A549 (cell line): ENCODE measurements around the gene ZNF37A. TPM values are rescaled to one million over a fixed set of nuclear protein-coding genes. Genes with fewer than 3 reads are reported as not detected.

Source experiments
- ATAC-seq, 2 experiments: fragments of 200-7000 bp in 1 of 2; fragments of >200 bp in 1 of 2; cut with Nextera tagmentation in 1 of 2; cut with Tn5 transposase in 1 of 2; 3 replicates each; pipeline versions ENCODE4 v1.8.0 to v1.9.1; 2018 to 2020; ENCODE audit warnings: mild to moderate bottlenecking in 1 of 2, moderate library complexity in 1 of 2
- CTCF ChIA-PET: fragments of 300-600 bp; sonication (Branson Sonifier 250); formaldehyde crosslinking; extraction: SDS; loops from one replicate; lab custom pipeline; 2021; ENCODE audit warnings: antibody characterized with exemption, inconsistent platforms; lab: Yijun Ruan, JAX
- POLR2A ChIA-PET: fragments of 350-600 bp; formaldehyde crosslinking; extraction: SDS; loops from one replicate; lab custom pipeline; 2021; ENCODE audit warnings: antibody characterized with exemption, inconsistent platforms; lab: Yijun Ruan, JAX
- DNase-seq, 2 experiments: peaks; one replicate each; pipeline versions ENCODE4 v3.0.0 to v3.0.0-alpha.2; 2011 to 2016; ENCODE audit warnings: low read depth in 1 of 2, low spot score in 1 of 2
- FAIRE-seq: peaks from 2 replicates; lab custom pipeline; 2011; peaks lifted over from hg19 to GRCh38; lab: Jason Lieb, UNC
- H3K27ac ChIP-seq, 2 experiments: fragments of >200 bp; sonication (Bioruptor Twin); formaldehyde crosslinking; 3 replicates each; pipeline ENCODE4 v1.5.1; 2016 to 2017
- H3K4me1 ChIP-seq: fragments of >200 bp; sonication (Bioruptor Twin); formaldehyde crosslinking; 3 replicates; pipeline ENCODE4 v1.6.1; 2016
- H3K4me2 ChIP-seq: fragments of >200 bp; sonication (Bioruptor Twin); formaldehyde crosslinking; 3 replicates; pipeline ENCODE4 v1.6.1; 2016
- H3K4me3 ChIP-seq: fragments of >200 bp; sonication (Bioruptor Twin); formaldehyde crosslinking; 3 replicates; pipeline ENCODE4 v1.5.1; 2016
- H3K9me3 ChIP-seq: fragments of >200 bp; sonication (Bioruptor Twin); formaldehyde crosslinking; 3 replicates; pipeline ENCODE4 v1.6.1; 2016
- BHLHE40 ChIP-seq: IDR thresholded peaks from 2 replicates; pipeline ENCODE4 v1.6.1; 2012; ENCODE audit warnings: low read depth, low read length, inconsistent platforms
- CBX2 ChIP-seq: fragments of 200-600 bp; sonication (generic); IDR thresholded peaks from 2 replicates; pipeline ENCODE4 v1.6.1; 2016; ENCODE audit warnings: low read depth, mild to moderate bottlenecking, borderline replicate concordance
- CEBPB ChIP-seq, 2 experiments: fragments of >200 bp in 1 of 2; sonication (Bioruptor Twin) in 1 of 2; formaldehyde crosslinking in 1 of 2; IDR thresholded peaks; 2 replicates each; pipeline ENCODE4 v1.6.1; 2012 to 2016
- CHD2 ChIP-seq: fragments of 150-350 bp; IDR thresholded peaks from 2 replicates; pipeline ENCODE4 v1.6.1; 2014; ENCODE audit warnings: low read length; ENCODE audit not compliant: partially characterized antibody
- EHMT2 ChIP-seq: fragments of 200-600 bp; sonication (generic); IDR thresholded peaks from 2 replicates; pipeline ENCODE4 v1.6.1; 2016; ENCODE audit warnings: antibody characterized with exemption, low read depth, mild to moderate bottlenecking, moderate library complexity
- EP300 ChIP-seq, 2 experiments: fragments of >200 bp; sonication (Bioruptor Twin); formaldehyde crosslinking; IDR thresholded peaks; 2 replicates in 1 of 2; 3 replicates in 1 of 2; pipeline ENCODE4 v1.6.1; 2016 to 2017
- FOSB ChIP-seq: fragments of 250-450 bp; sonication (Bioruptor Pico); IDR thresholded peaks from 2 replicates; pipeline ENCODE4 v1.5.0; 2020; ENCODE audit warnings: mild to moderate bottlenecking, moderate library complexity
- FOSL2 ChIP-seq, 2 experiments: fragments of 450-650 bp in 1 of 2; fragments of >200 bp in 1 of 2; sonication (Bioruptor Twin) in 1 of 2; formaldehyde crosslinking; IDR thresholded peaks; 2 replicates each; pipeline versions ENCODE4 v1.5.0 to v1.6.1; 2016 to 2020; ENCODE audit warnings: mild to moderate bottlenecking in 1 of 2, moderate library complexity in 1 of 2
- FOXS1 ChIP-seq: fragments of 250-450 bp; sonication (Bioruptor Pico); IDR thresholded peaks from 2 replicates; pipeline ENCODE4 v1.5.0; 2020; ENCODE audit warnings: mild to moderate bottlenecking, moderate library complexity
- GATA3 ChIP-seq: IDR thresholded peaks from 2 replicates; pipeline ENCODE4 v1.6.1; 2012; ENCODE audit warnings: borderline replicate concordance
- HDAC2 ChIP-seq: fragments of 200-600 bp; sonication (generic); IDR thresholded peaks from 2 replicates; pipeline ENCODE4 v1.6.1; 2016
- JUN ChIP-seq, 2 experiments: fragments of >200 bp; sonication (Bioruptor Twin); formaldehyde crosslinking; IDR thresholded peaks; 2 replicates in 1 of 2; 3 replicates in 1 of 2; pipeline ENCODE4 v1.6.1; 2016 to 2017
- KDM1A ChIP-seq: fragments of 200-600 bp; sonication (generic); IDR thresholded peaks from 2 replicates; pipeline ENCODE4 v1.6.1; 2016; ENCODE audit warnings: low read depth, mild to moderate bottlenecking
- NPAS2 ChIP-seq: fragments of 250-450 bp; sonication (Bioruptor Pico); IDR thresholded peaks from 2 replicates; pipeline ENCODE4 v1.8.0; 2022; ENCODE audit warnings: mild to moderate bottlenecking, moderate library complexity, borderline replicate concordance
- POLR2AphosphoS2 ChIP-seq: conservative IDR thresholded peaks from 2 replicates; pipeline ENCODE4 v1.6.1; 2012; ENCODE audit warnings: low read length, improper control_type of control experiment, inconsistent platforms
- RAD21 ChIP-seq, 2 experiments: fragments of >200 bp in 1 of 2; sonication (Bioruptor Twin) in 1 of 2; formaldehyde crosslinking in 1 of 2; IDR thresholded peaks in 1 of 2; conservative IDR thresholded peaks in 1 of 2; 2 replicates in 1 of 2; 3 replicates in 1 of 2; pipeline ENCODE4 v1.6.1; 2012 to 2018; ENCODE audit warnings: inconsistent platforms in 1 of 2
- RARB ChIP-seq: fragments of 250-450 bp; sonication (Bioruptor Pico); IDR thresholded peaks from 2 replicates; pipeline ENCODE4 v1.8.0; 2021; ENCODE audit warnings: mild to moderate bottlenecking, moderate library complexity
- TP53 ChIP-seq: fragments of 250-450 bp; sonication (Bioruptor Pico); IDR thresholded peaks from 2 replicates; pipeline ENCODE4 v1.5.0; 2021; ENCODE audit warnings: mild to moderate bottlenecking, moderate library complexity
- ZNF302 ChIP-seq: fragments of 250-450 bp; sonication (Bioruptor Pico); IDR thresholded peaks from 2 replicates; pipeline ENCODE4 v1.9.0; 2021; ENCODE audit warnings: inconsistent platforms, mild to moderate bottlenecking, moderate library complexity
- ZSCAN20 ChIP-seq: fragments of 250-450 bp; sonication (Bioruptor Pico); IDR thresholded peaks from 2 replicates; pipeline ENCODE4 v1.8.0; 2022; ENCODE audit warnings: mild to moderate bottlenecking, moderate library complexity
- WGBS: methylation state at CpG from one replicate; pipeline ENCODE4 v1.1.6; 2017; ENCODE audit errors: missing lambda C conversion rate; 5-methylcytosine and 5-hydroxymethylcytosine counted together
- polyA plus RNA-seq, 4 experiments: library from polyadenylated mRNA; depleted of rRNA in 3 of 4; stranded (reverse); fragments of >200 nt; fragmentation: RNase III in 1 of 4; extraction: RNeasy Plus Mini Kit Qiagen cat#74134 plus additional on column Dnase treatment in 1 of 4; gene quantifications; 2 replicates in 3 of 4; 3 replicates in 1 of 4; pipeline ENCODE4 v1.2.3, GENCODE V29; 2011 to 2017
- TF ChIP-seq, protein P1 (sequence below): IDR thresholded peaks from 2 replicates; pipeline ENCODE4 v1.6.1; 2012
- TF ChIP-seq, protein P2 (sequence below): fragments of 150-350 bp; IDR thresholded peaks from 2 replicates; pipeline ENCODE4 v1.6.1; 2014; ENCODE audit warnings: low read depth, mild to moderate bottlenecking, low read length
- TF ChIP-seq, protein P3 (sequence below): fragments of >200 bp; sonication (Bioruptor Twin); formaldehyde crosslinking; IDR thresholded peaks from 3 replicates; pipeline ENCODE4 v1.5.1; 2016
- TF ChIP-seq, protein P4 (sequence below): fragments of 250-450 bp; sonication (Bioruptor Pico); IDR thresholded peaks from 2 replicates; pipeline ENCODE4 v1.5.0; 2021; ENCODE audit warnings: mild to moderate bottlenecking, moderate library complexity, borderline replicate concordance
- TF ChIP-seq, protein P5 (sequence below): fragments of >200 bp; sonication (Bioruptor Twin); formaldehyde crosslinking; IDR thresholded peaks from 2 replicates; pipeline ENCODE4 v1.6.1; 2016
- TF ChIP-seq, protein P6 (sequence below): fragments of 250-450 bp; sonication (Bioruptor Pico); IDR thresholded peaks from 2 replicates; pipeline ENCODE4 v1.5.0; 2020; ENCODE audit warnings: low read depth, mild to moderate bottlenecking, moderate library complexity

The ZNF37A gene
- polyA plus RNA-seq, 2 of the 4 experiments (the other 2 are of a cell fraction): 7.3 to 14.1 TPM

DNA sequence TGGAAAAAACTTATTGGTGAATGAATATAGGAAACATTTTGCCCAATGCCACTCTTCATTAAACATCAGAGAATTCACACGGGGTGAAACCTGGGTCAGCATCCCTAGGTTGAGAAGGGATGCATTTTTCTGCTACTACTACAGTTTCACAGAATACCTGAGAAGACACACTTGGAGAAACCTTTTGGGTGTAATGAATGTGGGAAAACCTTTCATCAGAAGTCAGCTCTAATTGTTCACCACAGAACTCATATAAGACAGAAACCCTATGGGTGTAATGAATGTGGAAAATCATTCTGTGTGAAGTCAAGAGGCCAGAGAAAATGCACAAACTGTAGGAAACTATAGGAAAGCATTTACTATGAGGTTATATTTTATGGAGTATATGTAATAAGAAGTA lies 24.9 kb downstream of the ZNF37A start:
- TF ChIP-seq, protein P1, sequence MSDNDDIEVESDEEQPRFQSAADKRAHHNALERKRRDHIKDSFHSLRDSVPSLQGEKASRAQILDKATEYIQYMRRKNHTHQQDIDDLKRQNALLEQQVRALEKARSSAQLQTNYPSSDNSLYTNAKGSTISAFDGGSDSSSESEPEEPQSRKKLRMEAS: no peak
- TF ChIP-seq EHMT2: no peak
- TF ChIP-seq, all 56 proteins: peak for 0
- FAIRE-seq: no peak
- Histone ChIP-seq H3K9me3 (peaks cover 99% of the 10 kb centered on the region), H3K4me3 (no peak overlapping the region), H3K27ac (no peak overlapping the region), H3K4me1 (no peaks in the 10 kb centered on the region), H3K4me2 (no peak overlapping the region)
- ChIA-PET POLR2A (no interaction called here), CTCF (no interaction called here)
- ATAC-seq: no peak
- no peak for DNase-seq
- 95% methylated on average over 1 of the region's 1 CpG for WGBS

DNA sequence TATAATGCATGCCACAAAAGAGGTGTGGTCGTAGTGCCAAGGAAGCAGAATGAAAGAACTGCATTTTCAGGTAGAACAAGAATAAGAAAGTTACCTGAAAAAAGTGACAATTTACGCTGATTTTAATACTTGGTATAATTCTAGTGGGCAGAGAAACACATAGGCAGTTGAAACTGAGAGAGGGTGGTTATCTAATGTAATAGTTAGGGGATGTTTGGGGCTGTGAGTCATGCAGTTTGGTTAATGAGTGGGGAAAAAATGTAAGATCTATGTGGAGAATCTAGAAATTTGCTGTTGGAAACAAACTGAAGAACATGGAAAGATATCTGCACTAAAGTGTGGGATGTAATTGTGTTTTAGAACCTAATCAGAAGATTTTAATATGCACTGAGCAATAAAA lies 33.7 kb downstream of the ZNF37A start:
- Histone ChIP-seq H3K27ac (no peak overlapping the region), H3K4me2 (no peak overlapping the region), H3K4me3 (no peak overlapping the region), H3K9me3 (peaks cover 60% of the 10 kb centered on the region), H3K4me1 (no peaks in the 10 kb centered on the region)
- FAIRE-seq: no peak
- 38% methylated on average over 2 of the region's 2 CpGs for WGBS
- CTCF ChIA-PET: no interaction called here
- TF ChIP-seq KDM1A (no peak), ZNF302 (CRISPR knock-in tag) (no peak), FOSB (CRISPR knock-in tag) (no peak), NPAS2 (CRISPR knock-in tag) (no peak), HDAC2 (no peak), TP53 (CRISPR knock-in tag) (no peak), POLR2AphosphoS2 (no peak), CHD2 (no peak), JUN (IDR thresholded peaks at IDR 0.05) (no peak), FOSL2 (IDR thresholded peaks at IDR 0.05) (no peak), FOSL2 (CRISPR knock-in tag; IDR thresholded peaks at IDR 0.05) (no peak), CBX2 (no peak), GATA3 (no peak), RAD21 (conservative IDR thresholded peaks at IDR 0.05 in 1 of 2, IDR thresholded peaks at IDR 0.05 in 1 of 2) (no peak), CEBPB (IDR thresholded peaks at IDR 0.05) (no peak), BHLHE40 (no peak), FOXS1 (CRISPR knock-in tag) (no peak), RARB (CRISPR knock-in tag) (no peak)
- TF ChIP-seq, protein P2, sequence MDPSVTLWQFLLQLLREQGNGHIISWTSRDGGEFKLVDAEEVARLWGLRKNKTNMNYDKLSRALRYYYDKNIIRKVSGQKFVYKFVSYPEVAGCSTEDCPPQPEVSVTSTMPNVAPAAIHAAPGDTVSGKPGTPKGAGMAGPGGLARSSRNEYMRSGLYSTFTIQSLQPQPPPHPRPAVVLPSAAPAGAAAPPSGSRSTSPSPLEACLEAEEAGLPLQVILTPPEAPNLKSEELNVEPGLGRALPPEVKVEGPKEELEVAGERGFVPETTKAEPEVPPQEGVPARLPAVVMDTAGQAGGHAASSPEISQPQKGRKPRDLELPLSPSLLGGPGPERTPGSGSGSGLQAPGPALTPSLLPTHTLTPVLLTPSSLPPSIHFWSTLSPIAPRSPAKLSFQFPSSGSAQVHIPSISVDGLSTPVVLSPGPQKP: no peak
- TF ChIP-seq, protein P3, sequence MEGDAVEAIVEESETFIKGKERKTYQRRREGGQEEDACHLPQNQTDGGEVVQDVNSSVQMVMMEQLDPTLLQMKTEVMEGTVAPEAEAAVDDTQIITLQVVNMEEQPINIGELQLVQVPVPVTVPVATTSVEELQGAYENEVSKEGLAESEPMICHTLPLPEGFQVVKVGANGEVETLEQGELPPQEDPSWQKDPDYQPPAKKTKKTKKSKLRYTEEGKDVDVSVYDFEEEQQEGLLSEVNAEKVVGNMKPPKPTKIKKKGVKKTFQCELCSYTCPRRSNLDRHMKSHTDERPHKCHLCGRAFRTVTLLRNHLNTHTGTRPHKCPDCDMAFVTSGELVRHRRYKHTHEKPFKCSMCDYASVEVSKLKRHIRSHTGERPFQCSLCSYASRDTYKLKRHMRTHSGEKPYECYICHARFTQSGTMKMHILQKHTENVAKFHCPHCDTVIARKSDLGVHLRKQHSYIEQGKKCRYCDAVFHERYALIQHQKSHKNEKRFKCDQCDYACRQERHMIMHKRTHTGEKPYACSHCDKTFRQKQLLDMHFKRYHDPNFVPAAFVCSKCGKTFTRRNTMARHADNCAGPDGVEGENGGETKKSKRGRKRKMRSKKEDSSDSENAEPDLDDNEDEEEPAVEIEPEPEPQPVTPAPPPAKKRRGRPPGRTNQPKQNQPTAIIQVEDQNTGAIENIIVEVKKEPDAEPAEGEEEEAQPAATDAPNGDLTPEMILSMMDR: no peak
- TF ChIP-seq, protein P1: no peak
- POLR2A ChIA-PET: no interaction called here
- no peak for ATAC-seq
- no peak for DNase-seq

DNA sequence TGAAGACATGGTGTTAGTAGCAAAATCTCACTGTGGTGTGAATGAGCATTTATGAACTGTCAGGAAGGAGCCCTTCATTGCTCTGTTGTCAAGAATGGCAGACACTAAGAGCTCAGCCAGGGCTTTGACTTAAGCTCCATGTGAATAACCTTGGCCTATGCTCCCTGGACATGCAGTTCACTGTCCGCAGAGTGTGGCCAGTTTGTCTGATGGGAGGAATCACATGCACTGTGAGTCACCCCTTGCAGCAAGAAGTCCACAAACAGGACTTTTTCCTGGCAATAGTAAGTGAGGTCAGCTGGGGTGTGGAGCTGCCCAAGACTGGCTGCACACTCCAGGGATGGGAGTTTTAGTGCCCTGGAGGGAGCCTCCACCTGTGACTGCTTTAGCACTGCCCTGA lies 49.5 kb downstream of the ZNF37A start:
- no peak for TF ChIP-seq TP53 (CRISPR knock-in tag)
- no peak for TF ChIP-seq ZSCAN20 (CRISPR knock-in tag)
- TF ChIP-seq ZNF302 (CRISPR knock-in tag): no peak
- TF ChIP-seq GATA3: no peak
- no peak for TF ChIP-seq KDM1A
- no peak for TF ChIP-seq EP300 (IDR thresholded peaks at IDR 0.05)
- TF ChIP-seq, protein P4, sequence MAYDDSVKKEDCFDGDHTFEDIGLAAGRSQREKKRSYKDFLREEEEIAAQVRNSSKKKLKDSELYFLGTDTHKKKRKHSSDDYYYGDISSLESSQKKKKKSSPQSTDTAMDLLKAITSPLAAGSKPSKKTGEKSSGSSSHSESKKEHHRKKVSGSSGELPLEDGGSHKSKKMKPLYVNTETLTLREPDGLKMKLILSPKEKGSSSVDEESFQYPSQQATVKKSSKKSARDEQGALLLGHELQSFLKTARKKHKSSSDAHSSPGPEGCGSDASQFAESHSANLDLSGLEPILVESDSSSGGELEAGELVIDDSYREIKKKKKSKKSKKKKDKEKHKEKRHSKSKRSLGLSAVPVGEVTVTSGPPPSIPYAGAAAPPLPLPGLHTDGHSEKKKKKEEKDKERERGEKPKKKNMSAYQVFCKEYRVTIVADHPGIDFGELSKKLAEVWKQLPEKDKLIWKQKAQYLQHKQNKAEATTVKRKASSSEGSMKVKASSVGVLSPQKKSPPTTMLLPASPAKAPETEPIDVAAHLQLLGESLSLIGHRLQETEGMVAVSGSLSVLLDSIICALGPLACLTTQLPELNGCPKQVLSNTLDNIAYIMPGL (CRISPR knock-in tag): no peak
- TF ChIP-seq, protein P5, sequence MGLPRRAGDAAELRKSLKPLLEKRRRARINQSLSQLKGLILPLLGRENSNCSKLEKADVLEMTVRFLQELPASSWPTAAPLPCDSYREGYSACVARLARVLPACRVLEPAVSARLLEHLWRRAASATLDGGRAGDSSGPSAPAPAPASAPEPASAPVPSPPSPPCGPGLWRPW: no peak
- no peak for TF ChIP-seq CHD2
- no peak for TF ChIP-seq CBX2
- TF ChIP-seq, protein P1: no peak
- TF ChIP-seq, protein P6, sequence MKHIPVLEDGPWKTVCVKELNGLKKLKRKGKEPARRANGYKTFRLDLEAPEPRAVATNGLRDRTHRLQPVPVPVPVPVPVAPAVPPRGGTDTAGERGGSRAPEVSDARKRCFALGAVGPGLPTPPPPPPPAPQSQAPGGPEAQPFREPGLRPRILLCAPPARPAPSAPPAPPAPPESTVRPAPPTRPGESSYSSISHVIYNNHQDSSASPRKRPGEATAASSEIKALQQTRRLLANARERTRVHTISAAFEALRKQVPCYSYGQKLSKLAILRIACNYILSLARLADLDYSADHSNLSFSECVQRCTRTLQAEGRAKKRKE (CRISPR knock-in tag): no peak
- no peak for TF ChIP-seq FOSB (CRISPR knock-in tag)
- no peak for TF ChIP-seq NPAS2 (CRISPR knock-in tag)

More for the DNA sequence above, 49.5 kb downstream of the ZNF37A start:
- ATAC-seq: no peak
- no peak for DNase-seq
- Histone ChIP-seq H3K9me3 (peaks cover 7% of the 10 kb centered on the region; the same call in 2 of the 3 replicates), H3K4me3 (no peak overlapping the region), H3K27ac (no peak overlapping the region), H3K4me2 (no peak overlapping the region), H3K4me1 (no peaks in the 10 kb centered on the region)
- ChIA-PET CTCF (no interaction called here), POLR2A (no interaction called here)
- no peak for FAIRE-seq
- WGBS: 0% methylated on average over 1 of the region's 1 CpG
